ENCODE measurements around the gene SVOP. TPM values are rescaled to one million over a fixed set of nuclear protein-coding genes. Genes with fewer than 3 reads are reported as not detected.

Gene SVOP
- total and polyA plus RNA-seq, 2 experiments from 2014 or later = 0.10 TPM; not detected in 1

DNA sequence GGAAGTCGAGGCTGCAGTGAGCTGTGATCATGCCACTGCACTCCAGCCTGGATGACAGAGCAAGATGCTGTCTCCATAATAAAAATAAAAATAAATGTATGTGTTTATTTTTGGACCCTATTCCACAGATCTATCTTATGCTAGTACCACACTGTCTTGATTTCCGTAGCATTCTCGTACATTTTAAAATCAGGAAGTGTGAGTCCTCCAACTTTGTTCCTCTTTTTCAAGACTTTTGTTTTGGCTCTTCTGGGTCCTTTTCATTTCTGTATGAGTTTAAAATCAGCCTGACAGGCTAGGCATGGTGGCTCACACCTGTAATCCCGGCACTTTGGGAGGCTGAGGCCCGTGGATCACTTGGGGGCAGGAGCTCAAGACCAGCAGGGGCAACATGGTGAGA is 115.1 kb downstream of the SVOP start:
- no peak overlapping the region for H3K4me2 ChIP-seq
- no peaks in the 10 kb centered on the region for H3K36me3 Mint-ChIP-seq (ENCODE audit: low read depth)
- H4K20me1 ChIP-seq (replicated peaks; ENCODE audit: insufficient read depth) = no peaks in the 10 kb centered on the region
- peaks cover 5% of the 10 kb centered on the region; the same call in 1 of the 2 replicates for H3K9me2 ChIP-seq (ENCODE audit: insufficient read depth)
- H3K9me3 Mint-ChIP-seq = no peaks in the 10 kb centered on the region
- peaks cover 3% of the 10 kb centered on the region for H3K27me3 Mint-ChIP-seq (ENCODE audit: insufficient read depth, low read depth, poor library complexity)
- DNase-seq (ENCODE audit: low spot score) (no peak), ATAC-seq (no peak)
- H3K4me1 Mint-ChIP-seq = peaks cover 5% of the 10 kb centered on the region; the same call in 1 of the 3 replicates
- no peak overlapping the region for H2AFZ ChIP-seq
- H3F3A ChIP-seq (replicated peaks; ENCODE audit: low read depth) = no peaks in the 10 kb centered on the region
- H3K36me3 ChIP-seq (ENCODE audit: insufficient read depth) = no peaks in the 10 kb centered on the region
- no peaks in the 10 kb centered on the region for H3K4me1 ChIP-seq (ENCODE audit: insufficient read depth)
- TF ChIP-seq, protein P1, sequence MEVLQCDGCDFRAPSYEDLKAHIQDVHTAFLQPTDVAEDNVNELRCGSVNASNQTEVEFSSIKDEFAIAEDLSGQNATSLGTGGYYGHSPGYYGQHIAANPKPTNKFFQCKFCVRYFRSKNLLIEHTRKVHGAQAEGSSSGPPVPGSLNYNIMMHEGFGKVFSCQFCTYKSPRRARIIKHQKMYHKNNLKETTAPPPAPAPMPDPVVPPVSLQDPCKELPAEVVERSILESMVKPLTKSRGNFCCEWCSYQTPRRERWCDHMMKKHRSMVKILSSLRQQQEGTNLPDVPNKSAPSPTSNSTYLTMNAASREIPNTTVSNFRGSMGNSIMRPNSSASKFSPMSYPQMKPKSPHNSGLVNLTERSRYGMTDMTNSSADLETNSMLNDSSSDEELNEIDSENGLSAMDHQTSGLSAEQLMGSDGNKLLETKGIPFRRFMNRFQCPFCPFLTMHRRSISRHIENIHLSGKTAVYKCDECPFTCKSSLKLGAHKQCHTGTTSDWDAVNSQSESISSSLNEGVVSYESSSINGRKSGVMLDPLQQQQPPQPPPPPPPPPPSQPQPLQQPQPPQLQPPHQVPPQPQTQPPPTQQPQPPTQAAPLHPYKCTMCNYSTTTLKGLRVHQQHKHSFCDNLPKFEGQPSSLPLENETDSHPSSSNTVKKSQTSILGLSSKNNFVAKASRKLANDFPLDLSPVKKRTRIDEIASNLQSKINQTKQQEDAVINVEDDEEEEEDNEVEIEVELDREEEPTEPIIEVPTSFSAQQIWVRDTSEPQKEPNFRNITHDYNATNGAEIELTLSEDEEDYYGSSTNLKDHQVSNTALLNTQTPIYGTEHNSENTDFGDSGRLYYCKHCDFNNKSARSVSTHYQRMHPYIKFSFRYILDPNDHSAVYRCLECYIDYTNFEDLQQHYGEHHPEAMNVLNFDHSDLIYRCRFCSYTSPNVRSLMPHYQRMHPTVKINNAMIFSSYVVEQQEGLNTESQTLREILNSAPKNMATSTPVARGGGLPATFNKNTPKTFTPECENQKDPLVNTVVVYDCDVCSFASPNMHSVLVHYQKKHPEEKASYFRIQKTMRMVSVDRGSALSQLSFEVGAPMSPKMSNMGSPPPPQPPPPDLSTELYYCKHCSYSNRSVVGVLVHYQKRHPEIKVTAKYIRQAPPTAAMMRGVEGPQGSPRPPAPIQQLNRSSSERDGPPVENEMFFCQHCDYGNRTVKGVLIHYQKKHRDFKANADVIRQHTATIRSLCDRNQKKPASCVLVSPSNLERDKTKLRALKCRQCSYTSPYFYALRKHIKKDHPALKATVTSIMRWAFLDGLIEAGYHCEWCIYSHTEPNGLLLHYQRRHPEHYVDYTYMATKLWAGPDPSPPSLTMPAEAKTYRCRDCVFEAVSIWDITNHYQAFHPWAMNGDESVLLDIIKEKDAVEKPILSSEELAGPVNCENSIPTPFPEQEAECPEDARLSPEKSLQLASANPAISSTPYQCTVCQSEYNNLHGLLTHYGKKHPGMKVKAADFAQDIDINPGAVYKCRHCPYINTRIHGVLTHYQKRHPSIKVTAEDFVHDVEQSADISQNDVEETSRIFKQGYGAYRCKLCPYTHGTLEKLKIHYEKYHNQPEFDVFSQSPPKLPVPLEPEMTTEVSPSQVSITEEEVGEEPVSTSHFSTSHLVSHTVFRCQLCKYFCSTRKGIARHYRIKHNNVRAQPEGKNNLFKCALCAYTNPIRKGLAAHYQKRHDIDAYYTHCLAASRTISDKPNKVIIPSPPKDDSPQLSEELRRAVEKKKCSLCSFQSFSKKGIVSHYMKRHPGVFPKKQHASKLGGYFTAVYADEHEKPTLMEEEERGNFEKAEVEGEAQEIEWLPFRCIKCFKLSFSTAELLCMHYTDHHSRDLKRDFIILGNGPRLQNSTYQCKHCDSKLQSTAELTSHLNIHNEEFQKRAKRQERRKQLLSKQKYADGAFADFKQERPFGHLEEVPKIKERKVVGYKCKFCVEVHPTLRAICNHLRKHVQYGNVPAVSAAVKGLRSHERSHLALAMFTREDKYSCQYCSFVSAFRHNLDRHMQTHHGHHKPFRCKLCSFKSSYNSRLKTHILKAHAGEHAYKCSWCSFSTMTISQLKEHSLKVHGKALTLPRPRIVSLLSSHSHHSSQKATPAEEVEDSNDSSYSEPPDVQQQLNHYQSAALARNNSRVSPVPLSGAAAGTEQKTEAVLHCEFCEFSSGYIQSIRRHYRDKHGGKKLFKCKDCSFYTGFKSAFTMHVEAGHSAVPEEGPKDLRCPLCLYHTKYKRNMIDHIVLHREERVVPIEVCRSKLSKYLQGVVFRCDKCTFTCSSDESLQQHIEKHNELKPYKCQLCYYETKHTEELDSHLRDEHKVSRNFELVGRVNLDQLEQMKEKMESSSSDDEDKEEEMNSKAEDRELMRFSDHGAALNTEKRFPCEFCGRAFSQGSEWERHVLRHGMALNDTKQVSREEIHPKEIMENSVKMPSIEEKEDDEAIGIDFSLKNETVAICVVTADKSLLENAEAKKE (CRISPR knock-in tag; IDR thresholded peaks at IDR 0.05) = no peak
- TF ChIP-seq, protein P2, sequence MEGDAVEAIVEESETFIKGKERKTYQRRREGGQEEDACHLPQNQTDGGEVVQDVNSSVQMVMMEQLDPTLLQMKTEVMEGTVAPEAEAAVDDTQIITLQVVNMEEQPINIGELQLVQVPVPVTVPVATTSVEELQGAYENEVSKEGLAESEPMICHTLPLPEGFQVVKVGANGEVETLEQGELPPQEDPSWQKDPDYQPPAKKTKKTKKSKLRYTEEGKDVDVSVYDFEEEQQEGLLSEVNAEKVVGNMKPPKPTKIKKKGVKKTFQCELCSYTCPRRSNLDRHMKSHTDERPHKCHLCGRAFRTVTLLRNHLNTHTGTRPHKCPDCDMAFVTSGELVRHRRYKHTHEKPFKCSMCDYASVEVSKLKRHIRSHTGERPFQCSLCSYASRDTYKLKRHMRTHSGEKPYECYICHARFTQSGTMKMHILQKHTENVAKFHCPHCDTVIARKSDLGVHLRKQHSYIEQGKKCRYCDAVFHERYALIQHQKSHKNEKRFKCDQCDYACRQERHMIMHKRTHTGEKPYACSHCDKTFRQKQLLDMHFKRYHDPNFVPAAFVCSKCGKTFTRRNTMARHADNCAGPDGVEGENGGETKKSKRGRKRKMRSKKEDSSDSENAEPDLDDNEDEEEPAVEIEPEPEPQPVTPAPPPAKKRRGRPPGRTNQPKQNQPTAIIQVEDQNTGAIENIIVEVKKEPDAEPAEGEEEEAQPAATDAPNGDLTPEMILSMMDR (conservative IDR thresholded peaks at IDR 0.05; ENCODE audit: low read depth in 2 of 2) = no peak
- TF ChIP-seq POLR2AphosphoS5 (IDR thresholded peaks at IDR 0.05; ENCODE audit: low read depth) = no peak
- TF ChIP-seq, protein P3, sequence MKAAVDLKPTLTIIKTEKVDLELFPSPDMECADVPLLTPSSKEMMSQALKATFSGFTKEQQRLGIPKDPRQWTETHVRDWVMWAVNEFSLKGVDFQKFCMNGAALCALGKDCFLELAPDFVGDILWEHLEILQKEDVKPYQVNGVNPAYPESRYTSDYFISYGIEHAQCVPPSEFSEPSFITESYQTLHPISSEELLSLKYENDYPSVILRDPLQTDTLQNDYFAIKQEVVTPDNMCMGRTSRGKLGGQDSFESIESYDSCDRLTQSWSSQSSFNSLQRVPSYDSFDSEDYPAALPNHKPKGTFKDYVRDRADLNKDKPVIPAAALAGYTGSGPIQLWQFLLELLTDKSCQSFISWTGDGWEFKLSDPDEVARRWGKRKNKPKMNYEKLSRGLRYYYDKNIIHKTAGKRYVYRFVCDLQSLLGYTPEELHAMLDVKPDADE (IDR thresholded peaks at IDR 0.05) = no peak
- TF ChIP-seq, protein P4, sequence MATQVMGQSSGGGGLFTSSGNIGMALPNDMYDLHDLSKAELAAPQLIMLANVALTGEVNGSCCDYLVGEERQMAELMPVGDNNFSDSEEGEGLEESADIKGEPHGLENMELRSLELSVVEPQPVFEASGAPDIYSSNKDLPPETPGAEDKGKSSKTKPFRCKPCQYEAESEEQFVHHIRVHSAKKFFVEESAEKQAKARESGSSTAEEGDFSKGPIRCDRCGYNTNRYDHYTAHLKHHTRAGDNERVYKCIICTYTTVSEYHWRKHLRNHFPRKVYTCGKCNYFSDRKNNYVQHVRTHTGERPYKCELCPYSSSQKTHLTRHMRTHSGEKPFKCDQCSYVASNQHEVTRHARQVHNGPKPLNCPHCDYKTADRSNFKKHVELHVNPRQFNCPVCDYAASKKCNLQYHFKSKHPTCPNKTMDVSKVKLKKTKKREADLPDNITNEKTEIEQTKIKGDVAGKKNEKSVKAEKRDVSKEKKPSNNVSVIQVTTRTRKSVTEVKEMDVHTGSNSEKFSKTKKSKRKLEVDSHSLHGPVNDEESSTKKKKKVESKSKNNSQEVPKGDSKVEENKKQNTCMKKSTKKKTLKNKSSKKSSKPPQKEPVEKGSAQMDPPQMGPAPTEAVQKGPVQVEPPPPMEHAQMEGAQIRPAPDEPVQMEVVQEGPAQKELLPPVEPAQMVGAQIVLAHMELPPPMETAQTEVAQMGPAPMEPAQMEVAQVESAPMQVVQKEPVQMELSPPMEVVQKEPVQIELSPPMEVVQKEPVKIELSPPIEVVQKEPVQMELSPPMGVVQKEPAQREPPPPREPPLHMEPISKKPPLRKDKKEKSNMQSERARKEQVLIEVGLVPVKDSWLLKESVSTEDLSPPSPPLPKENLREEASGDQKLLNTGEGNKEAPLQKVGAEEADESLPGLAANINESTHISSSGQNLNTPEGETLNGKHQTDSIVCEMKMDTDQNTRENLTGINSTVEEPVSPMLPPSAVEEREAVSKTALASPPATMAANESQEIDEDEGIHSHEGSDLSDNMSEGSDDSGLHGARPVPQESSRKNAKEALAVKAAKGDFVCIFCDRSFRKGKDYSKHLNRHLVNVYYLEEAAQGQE (IDR thresholded peaks at IDR 0.05; ENCODE audit: unreplicated experiment) = no peak
- TF ChIP-seq NANOG (IDR thresholded peaks at IDR 0.05; ENCODE audit: borderline replicate concordance) = no peak
- TF ChIP-seq ZNF114 (CRISPR knock-in tag; IDR thresholded peaks at IDR 0.05) = no peak
- no peak for TF ChIP-seq JUNB (IDR thresholded peaks at IDR 0.05; ENCODE audit: unreplicated experiment)
- no peak for TF ChIP-seq STAT1 (IDR thresholded peaks at IDR 0.05; ENCODE audit: unreplicated experiment)
- no peak for TF ChIP-seq EZH2 (IDR thresholded peaks at IDR 0.05; ENCODE audit: low read depth, unreplicated experiment)
- no peak for TF ChIP-seq ZNF331 (CRISPR knock-in tag; IDR thresholded peaks at IDR 0.05; ENCODE audit: low read depth)
- TF ChIP-seq EZH2phosphoT487 (IDR thresholded peaks at IDR 0.05; ENCODE audit: unreplicated experiment) = no peak
- no peak for TF ChIP-seq CREB1 (CRISPR knock-in tag; IDR thresholded peaks at IDR 0.05; ENCODE audit: low read depth)
- no peaks in the 10 kb centered on the region for H3K79me2 ChIP-seq (replicated peaks; ENCODE audit: insufficient read depth)
- no peak overlapping the region for H3K27ac Mint-ChIP-seq
- no peaks in the 10 kb centered on the region for H3K27me3 ChIP-seq (ENCODE audit: insufficient read depth)
- no peak overlapping the region for H3K4me3 ChIP-seq
- no peak overlapping the region for H3K27ac ChIP-seq (ENCODE audit: low read depth)
- no peak overlapping the region for H3K4me3 Mint-ChIP-seq

All from GM23338 (cell line).